HepG2 (cell line): Measurements from ENCODE around the gene RELL2. TPM values are rescaled to one million over a fixed set of nuclear protein-coding genes. Genes with fewer than 3 reads are reported as not detected.

Source experiments
- ARID2 ChIP-seq: sonication (generic); formaldehyde crosslinking; IDR thresholded peaks from 2 replicates; pipeline ENCODE4 v1.8.1; 2022; ENCODE audit warnings: mild to moderate bottlenecking, missing genetic modification reagents, borderline replicate concordance
- HIVEP1 ChIP-seq: sonication (generic); formaldehyde crosslinking; IDR thresholded peaks from 2 replicates; pipeline ENCODE4 v1.4.0; 2020; ENCODE audit warnings: mild to moderate bottlenecking, missing genetic modification reagents
- MXD4 ChIP-seq: IDR thresholded peaks from 2 replicates; pipeline ENCODE4 v1.6.1; 2016; ENCODE audit warnings: mild to moderate bottlenecking, missing biosample characterization, missing genetic modification reagents
- SETDB1 ChIP-seq: sonication (generic); formaldehyde crosslinking; IDR thresholded peaks from 2 replicates; pipeline ENCODE4 v1.5.1; 2020; ENCODE audit warnings: missing genetic modification reagents, mild to moderate bottlenecking, borderline replicate concordance
- TBX3 ChIP-seq: fragments of 450-650 bp; IDR thresholded peaks from 2 replicates; pipeline ENCODE4 v1.6.1; 2017; ENCODE audit warnings: antibody characterized with exemption, mild to moderate bottlenecking, inconsistent platforms, borderline replicate concordance
- TCF12 ChIP-seq, 2 experiments: fragments of 450-650 bp in 1 of 2; sonication (generic) in 1 of 2; formaldehyde crosslinking in 1 of 2; IDR thresholded peaks; 2 replicates each; pipeline versions ENCODE4 v1.6.1 to v1.8.0; 2017 to 2022; ENCODE audit warnings: antibody characterized with exemption in 1 of 2, mild to moderate bottlenecking in 1 of 2, missing genetic modification reagents in 1 of 2, moderate library complexity in 1 of 2
- ZBTB42 ChIP-seq: sonication (generic); formaldehyde crosslinking; IDR thresholded peaks from 2 replicates; pipeline ENCODE4 v1.5.0; 2020; ENCODE audit warnings: mild to moderate bottlenecking, missing genetic modification reagents
- ZC3H4 ChIP-seq: sonication (generic); formaldehyde crosslinking; IDR thresholded peaks from 2 replicates; pipeline ENCODE4 v1.4.0; 2020; ENCODE audit warnings: missing genetic modification reagents, borderline replicate concordance
- ZNF232 ChIP-seq: sonication (generic); formaldehyde crosslinking; IDR thresholded peaks from 2 replicates; pipeline ENCODE4 v1.4.0; 2020; ENCODE audit warnings: missing genetic modification reagents, borderline replicate concordance
- ZNF24 ChIP-seq: fragments of 450-650 bp; IDR thresholded peaks from 2 replicates; pipeline ENCODE4 v1.6.1; 2017; ENCODE audit warnings: antibody characterized with exemption, mild to moderate bottlenecking
- ZNF552 ChIP-seq: sonication (generic); formaldehyde crosslinking; IDR thresholded peaks from 2 replicates; pipeline ENCODE4 v1.9.0; 2022; ENCODE audit warnings: missing genetic modification reagents, mild to moderate bottlenecking, borderline replicate concordance
- ZNF572 ChIP-seq: sonication (generic); formaldehyde crosslinking; IDR thresholded peaks from 2 replicates; pipeline ENCODE4 v1.5.1; 2020; ENCODE audit warnings: mild to moderate bottlenecking, missing genetic modification reagents
- ZNF652 ChIP-seq: IDR thresholded peaks from 2 replicates; pipeline ENCODE4 v1.6.1; 2016; ENCODE audit warnings: low read depth, borderline replicate concordance
- ZNF768 ChIP-seq: sonication (generic); formaldehyde crosslinking; IDR thresholded peaks from 2 replicates; pipeline ENCODE4 v1.4.0; 2020; ENCODE audit warnings: missing genetic modification reagents
- ZNF781 ChIP-seq: sonication (generic); formaldehyde crosslinking; IDR thresholded peaks from 2 replicates; pipeline ENCODE4 v1.5.1; 2020; ENCODE audit warnings: borderline replicate concordance, mild to moderate bottlenecking, missing genetic modification reagents; ENCODE audit errors: not compliant biosample characterization
- ZNF839 ChIP-seq: sonication (generic); formaldehyde crosslinking; IDR thresholded peaks from 2 replicates; pipeline ENCODE4 v1.4.0; 2020; ENCODE audit warnings: missing genetic modification reagents, mild to moderate bottlenecking, borderline replicate concordance
- ZNF841 ChIP-seq: sonication (generic); formaldehyde crosslinking; IDR thresholded peaks from 2 replicates; pipeline ENCODE4 v1.8.1; 2023; ENCODE audit warnings: missing genetic modification reagents, borderline replicate concordance
- ZSCAN31 ChIP-seq: sonication (generic); formaldehyde crosslinking; IDR thresholded peaks from 2 replicates; pipeline ENCODE4 v1.5.0; 2020; ENCODE audit warnings: low read depth, mild to moderate bottlenecking, missing genetic modification reagents
- polyA plus RNA-seq, 8 experiments: library from polyadenylated mRNA; depleted of rRNA in 3 of 8; stranded (reverse) in 7 of 8; unstranded in 1 of 8; fragments of >200 nt; fragmentation: Illumina TruSeq in 4 of 8; extraction: Trizol in 4 of 8; gene quantifications; 2 replicates each; pipeline versions ENCODE4 v1.2.1 to v1.2.3, GENCODE V29; 2011 to 2016; ENCODE audit warnings: low read depth in 4 of 8, missing spikeins in 1 of 8, mixed read lengths in 1 of 8; ENCODE audit not compliant: insufficient read depth in 1 of 8
- total RNA-seq, 5 experiments: library from RNA; depleted of rRNA; stranded (reverse); fragments of >200 nt; fragmentation: Illumina TruSeq; extraction: Trizol; gene quantifications; 2 replicates each; pipeline ENCODE4 v1.2.3, GENCODE V29; 2016; ENCODE audit warnings: low read depth in 1 of 5
- TF ChIP-seq, protein P1 (sequence below): sonication (generic); formaldehyde crosslinking; IDR thresholded peaks from 2 replicates; pipeline ENCODE4 v1.4.0; 2020; ENCODE audit warnings: missing genetic modification reagents
- TF ChIP-seq, protein P2 (sequence below): IDR thresholded peaks from 2 replicates; pipeline ENCODE4 v1.6.1; 2016; ENCODE audit warnings: low read depth
- TF ChIP-seq, protein P3 (sequence below): IDR thresholded peaks from 2 replicates; pipeline ENCODE4 v1.6.1; 2016
- TF ChIP-seq, protein P4 (sequence below): sonication (generic); formaldehyde crosslinking; IDR thresholded peaks from 2 replicates; pipeline ENCODE4 v1.5.0; 2020; ENCODE audit warnings: missing genetic modification reagents

The RELL2 gene
- total and polyA plus RNA-seq, 2 of the 13 experiments (the other 11 are each of a cell fraction or from before 2014, with no cell fraction given): 6.4 to 8.3 TPM

DNA sequence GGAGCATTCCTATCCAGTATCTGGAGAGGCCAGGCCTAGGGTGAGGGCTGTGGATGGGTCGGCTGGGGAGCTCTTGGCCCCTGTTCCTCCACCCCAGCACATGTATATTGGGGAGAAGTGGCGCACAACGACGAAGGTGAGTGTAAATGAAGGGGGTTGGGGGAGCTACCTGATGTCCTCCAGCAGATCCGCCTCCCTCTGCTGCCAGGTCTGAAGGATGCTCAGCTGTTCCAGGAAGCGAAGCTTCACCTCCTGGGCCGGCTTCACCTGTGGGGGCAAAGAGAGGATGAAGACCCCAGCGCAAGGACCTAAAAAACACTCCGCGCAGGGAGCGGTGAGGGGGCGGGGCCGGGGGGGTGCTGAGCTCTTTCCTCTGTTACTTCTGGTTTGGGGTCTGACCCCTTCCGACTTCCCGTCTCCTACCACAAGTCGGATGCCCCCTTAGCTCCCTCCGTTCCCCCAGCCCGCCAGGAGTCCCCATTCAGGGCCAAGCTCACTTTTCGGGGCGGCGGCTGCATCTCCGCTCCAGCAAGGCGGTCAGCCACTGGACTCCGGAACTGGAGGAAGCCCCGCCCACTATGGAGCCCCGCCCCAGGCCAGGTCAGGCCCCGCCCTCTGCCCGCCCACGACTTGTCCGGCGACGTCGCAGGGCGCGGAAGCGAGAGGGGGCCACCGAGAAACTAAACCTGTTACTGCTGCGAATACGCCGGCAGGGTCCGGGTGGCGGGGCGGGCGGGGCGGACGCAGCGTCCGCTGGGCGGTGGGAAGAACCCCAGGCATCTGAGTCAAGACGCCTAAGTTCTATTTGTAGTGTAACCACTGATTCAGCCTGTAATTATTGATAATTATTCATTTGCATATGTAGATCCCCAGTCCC, 14.3 kb downstream of the RELL2 start, which contains the start of gene FCHSD1 (continued):
- TF ChIP-seq ZNF572 (CRISPR knock-in tag): 0 out of 2 replicates have a peak, but pooled peaks have one; percentile 23
- no peak for TF ChIP-seq TBX3
- no peak for TF ChIP-seq ZNF652 (CRISPR knock-in tag)
- TF ChIP-seq ZBTB42 (CRISPR knock-in tag): no peak
- TF ChIP-seq ZNF232: no peak
- TF ChIP-seq ZNF768 (CRISPR knock-in tag): no peak; the same call in 1 of the 2 replicates
- TF ChIP-seq HIVEP1 (CRISPR knock-in tag): peak; percentile 70; the same call in 1 of the 2 replicates
- TF ChIP-seq, protein P1, sequence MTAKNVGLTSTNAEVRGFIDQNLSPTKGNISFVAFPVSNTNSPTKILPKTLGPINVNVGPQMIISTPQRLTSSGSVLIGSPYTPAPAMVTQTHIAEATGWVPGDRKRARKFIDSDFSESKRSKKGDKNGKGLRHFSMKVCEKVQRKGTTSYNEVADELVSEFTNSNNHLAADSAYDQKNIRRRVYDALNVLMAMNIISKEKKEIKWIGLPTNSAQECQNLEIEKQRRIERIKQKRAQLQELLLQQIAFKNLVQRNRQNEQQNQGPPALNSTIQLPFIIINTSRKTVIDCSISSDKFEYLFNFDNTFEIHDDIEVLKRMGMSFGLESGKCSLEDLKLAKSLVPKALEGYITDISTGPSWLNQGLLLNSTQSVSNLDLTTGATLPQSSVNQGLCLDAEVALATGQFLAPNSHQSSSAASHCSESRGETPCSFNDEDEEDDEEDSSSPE (CRISPR knock-in tag): no peak
- TF ChIP-seq, protein P2, sequence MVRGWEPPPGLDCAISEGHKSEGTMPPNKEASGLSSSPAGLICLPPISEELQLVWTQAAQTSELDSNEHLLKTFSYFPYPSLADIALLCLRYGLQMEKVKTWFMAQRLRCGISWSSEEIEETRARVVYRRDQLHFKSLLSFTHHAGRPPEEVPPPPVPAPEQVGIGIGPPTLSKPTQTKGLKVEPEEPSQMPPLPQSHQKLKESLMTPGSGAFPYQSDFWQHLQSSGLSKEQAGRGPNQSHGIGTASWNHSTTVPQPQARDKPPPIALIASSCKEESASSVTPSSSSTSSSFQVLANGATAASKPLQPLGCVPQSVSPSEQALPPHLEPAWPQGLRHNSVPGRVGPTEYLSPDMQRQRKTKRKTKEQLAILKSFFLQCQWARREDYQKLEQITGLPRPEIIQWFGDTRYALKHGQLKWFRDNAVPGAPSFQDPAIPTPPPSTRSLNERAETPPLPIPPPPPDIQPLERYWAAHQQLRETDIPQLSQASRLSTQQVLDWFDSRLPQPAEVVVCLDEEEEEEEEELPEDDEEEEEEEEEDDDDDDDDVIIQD (CRISPR knock-in tag): no peak
- 0 out of 2 replicates have a peak, but pooled peaks have one; percentile 21 for TF ChIP-seq ZNF839 (CRISPR knock-in tag)
- no peak for TF ChIP-seq SETDB1
- no peak for TF ChIP-seq ARID2 (CRISPR knock-in tag)
- TF ChIP-seq ZNF24: no peak
- no peak for TF ChIP-seq ZNF841 (CRISPR knock-in tag)
- TF ChIP-seq ZNF552: no peak
- no peak for TF ChIP-seq ZC3H4 (CRISPR knock-in tag)
- 0 out of 2 replicates have a peak, but pooled peaks have one; percentile 47 for TF ChIP-seq ZSCAN31 (CRISPR knock-in tag)
- TF ChIP-seq, protein P3, sequence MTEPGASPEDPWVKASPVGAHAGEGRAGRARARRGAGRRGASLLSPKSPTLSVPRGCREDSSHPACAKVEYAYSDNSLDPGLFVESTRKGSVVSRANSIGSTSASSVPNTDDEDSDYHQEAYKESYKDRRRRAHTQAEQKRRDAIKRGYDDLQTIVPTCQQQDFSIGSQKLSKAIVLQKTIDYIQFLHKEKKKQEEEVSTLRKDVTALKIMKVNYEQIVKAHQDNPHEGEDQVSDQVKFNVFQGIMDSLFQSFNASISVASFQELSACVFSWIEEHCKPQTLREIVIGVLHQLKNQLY: no peak
- TF ChIP-seq, protein P4, sequence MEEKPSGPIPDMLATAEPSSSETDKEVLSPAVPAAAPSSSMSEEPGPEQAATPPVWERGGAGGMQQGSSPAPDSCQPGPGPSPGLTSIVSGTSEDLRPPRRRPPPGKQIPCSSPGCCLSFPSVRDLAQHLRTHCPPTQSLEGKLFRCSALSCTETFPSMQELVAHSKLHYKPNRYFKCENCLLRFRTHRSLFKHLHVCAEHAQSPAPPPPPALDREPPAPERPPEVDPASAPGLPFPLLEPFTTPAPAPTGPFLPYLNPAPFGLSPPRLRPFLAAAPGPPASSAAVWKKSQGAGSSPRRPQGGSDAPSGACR (CRISPR knock-in tag): 0 out of 2 replicates have a peak, but pooled peaks have one; percentile 9
- no peak for TF ChIP-seq MXD4 (CRISPR knock-in tag)
- no peak for TF ChIP-seq ZNF781 (CRISPR knock-in tag)
- no peak for TF ChIP-seq TCF12 (IDR thresholded peaks at IDR 0.05)
- no peak for TF ChIP-seq TCF12 (CRISPR knock-in tag; IDR thresholded peaks at IDR 0.05)
